H1 (cell line): Measurements from ENCODE around the gene PRR35. TPM values are rescaled to one million over a fixed set of nuclear protein-coding genes. Genes with fewer than 3 reads are reported as not detected.

Experiments
- SAP30 ChIP-seq: fragments of 300-600 bp; sonication (generic); IDR thresholded peaks from 2 replicates; pipeline ENCODE4 v1.7.1; 2012; ENCODE audit warnings: low read length, moderate library complexity, mild to moderate bottlenecking, inconsistent platforms; ENCODE audit not compliant: insufficient read depth, insufficient replicate concordance
- SP2 ChIP-seq: IDR thresholded peaks from 2 replicates; pipeline ENCODE4 v1.6.1; 2012; ENCODE audit warnings: mild to moderate bottlenecking, low read length, inconsistent platforms
- SRF ChIP-seq: IDR thresholded peaks from 2 replicates; pipeline ENCODE4 v1.6.1; 2011; ENCODE audit warnings: mild to moderate bottlenecking, low read depth, low read length, moderate library complexity
- polyA plus RNA-seq, 7 experiments: library from polyadenylated mRNA; depleted of rRNA in 3 of 7; stranded (reverse) in 5 of 7; unstranded in 2 of 7; fragments of >200 nt in 5 of 7; fragments of 200-250 nt in 2 of 7; gene quantifications; 1 replicate in 5 of 7; 2 replicates in 1 of 7; 4 replicates in 1 of 7; pipeline versions ENCODE4 v1.2.1 to v1.2.3, GENCODE V29; 2011 to 2013; ENCODE audit warnings: missing spikeins in 2 of 7, mixed read lengths in 2 of 7
- total RNA-seq: library from RNA; stranded (reverse); fragmentation: NEBNext Ultra II Directional; extraction: Animal tissue kit (Norgen Biotek cat#: 25700); gene quantifications from 2 replicates; pipeline ENCODE4 v1.2.1, GENCODE V29; 2021

PRR35 gene
- total and polyA plus RNA-seq, 2 of the 8 experiments (the other 6 are each of a cell fraction or from before 2014, with no cell fraction given): 0.38 to 0.50 TPM

DNA sequence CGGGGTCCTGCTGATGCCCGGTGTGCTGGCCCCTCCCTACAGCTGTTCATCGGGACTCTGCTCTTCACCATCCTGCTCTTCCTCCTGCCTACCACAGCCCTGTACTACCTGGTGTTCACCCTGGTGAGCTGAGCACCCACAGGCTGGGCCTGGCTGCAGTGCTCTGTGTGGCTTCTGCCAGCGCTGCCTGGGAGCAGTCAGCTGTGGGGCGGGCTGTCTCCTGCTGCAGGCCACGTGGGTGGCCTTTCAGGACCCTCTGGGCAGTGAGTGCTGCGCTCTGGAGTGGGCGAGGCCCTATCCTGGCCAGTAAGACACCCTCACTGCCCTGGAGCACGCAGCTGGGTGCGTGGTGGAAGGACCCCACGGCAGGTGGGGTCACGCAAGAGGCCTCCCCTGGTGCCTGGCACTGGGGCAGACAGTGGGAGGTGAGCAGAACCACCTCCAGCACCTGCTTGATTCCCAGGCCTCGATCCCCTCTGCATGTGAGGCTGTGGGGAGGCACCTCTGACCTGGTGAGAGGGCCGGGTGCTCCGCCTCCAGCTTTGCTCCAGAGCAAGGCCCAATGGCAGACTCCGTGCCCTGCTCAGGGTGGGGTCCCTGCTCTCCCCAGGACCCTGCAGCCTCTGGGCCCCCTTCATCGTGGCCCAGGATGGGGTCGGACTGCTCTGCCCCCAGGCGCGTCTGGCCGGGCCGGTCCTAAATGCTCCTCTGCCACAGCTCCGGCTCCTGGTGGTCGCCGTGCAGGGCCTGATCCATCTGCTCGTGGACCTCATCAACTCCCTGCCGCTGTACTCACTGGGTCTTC, 20.1 kb downstream of the PRR35 start (continued):
- TF ChIP-seq SP2 (no peak), SRF (no peak), SAP30 (no peak)
